ENCODE measurements around the gene INO80D. TPM values are rescaled to one million over a fixed set of nuclear protein-coding genes. Genes with fewer than 3 reads are reported as not detected.
"Not testable (repeated sequence)": the region's sequence is repeated elsewhere in the genome, so short reads cannot be mapped to it uniquely, and the experiment has no call there.

The INO80D gene
- total RNA-seq, 1 donor from 2014 or later: 6.5 TPM

DNA sequence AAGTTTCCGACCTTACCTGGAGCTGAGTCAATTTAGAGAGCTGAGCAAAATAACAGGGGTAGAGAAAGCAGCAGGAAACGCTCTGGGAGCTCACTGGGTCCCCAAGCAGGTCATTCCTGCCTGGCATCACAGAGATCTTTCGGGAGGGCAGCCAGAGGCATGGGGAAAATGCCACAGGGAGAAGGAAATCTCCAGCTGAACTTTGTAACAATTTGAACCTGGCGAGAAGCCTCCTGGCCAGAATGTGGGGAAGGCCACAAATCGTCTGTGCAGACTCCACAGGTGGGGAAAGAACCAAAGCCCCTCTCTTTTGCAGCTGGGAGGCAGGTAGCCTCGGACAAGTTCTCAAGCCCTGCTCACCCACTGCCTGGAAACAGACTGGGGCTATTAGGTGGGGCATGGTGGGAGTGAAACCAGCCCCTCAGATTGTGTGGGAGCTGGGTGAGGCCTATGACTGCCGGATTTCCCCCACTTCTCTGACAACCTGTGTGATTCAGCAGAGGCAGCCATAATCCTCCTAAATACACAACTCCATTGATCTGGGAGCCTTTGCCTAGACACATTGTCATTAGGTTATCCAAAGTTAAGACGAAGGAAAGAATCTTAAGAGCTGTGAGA lies 53.9 kb downstream of the INO80D start:
- DNase-seq (ENCODE audit: low read depth in 2 of 2): no peak

DNA sequence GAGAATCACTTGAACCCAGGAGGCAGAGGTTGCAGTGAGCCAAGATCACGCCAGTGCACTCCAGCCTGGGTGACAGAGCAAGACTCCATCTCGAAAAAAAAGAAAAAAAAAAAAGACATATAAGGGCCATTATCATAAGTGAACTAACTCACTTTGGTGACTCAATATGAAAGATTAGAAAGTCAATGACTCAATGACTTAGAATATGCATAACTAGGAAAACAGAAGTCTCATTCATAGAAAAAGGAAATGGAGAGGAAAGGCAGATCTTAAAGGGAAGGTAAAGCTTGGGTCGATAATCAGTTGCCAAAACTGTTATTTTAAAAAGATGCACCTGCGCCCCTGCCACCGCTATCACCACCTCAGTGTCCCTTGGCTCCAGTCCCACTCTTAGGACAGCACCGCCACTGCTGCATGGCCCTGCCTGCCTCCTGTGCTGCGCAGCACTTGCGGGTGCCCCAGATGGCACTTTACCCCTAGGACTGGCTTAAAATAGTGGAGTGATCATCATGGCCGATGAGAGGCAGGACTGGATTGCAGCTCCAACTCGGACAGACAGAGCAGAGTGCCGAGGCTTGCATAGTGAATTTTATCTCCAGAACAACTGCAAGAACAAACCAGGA lies 54.7 kb downstream of the INO80D start:
- DNase-seq (ENCODE audit: low read depth in 2 of 2): peak in 1 of 2 donors; percentile 10

DNA sequence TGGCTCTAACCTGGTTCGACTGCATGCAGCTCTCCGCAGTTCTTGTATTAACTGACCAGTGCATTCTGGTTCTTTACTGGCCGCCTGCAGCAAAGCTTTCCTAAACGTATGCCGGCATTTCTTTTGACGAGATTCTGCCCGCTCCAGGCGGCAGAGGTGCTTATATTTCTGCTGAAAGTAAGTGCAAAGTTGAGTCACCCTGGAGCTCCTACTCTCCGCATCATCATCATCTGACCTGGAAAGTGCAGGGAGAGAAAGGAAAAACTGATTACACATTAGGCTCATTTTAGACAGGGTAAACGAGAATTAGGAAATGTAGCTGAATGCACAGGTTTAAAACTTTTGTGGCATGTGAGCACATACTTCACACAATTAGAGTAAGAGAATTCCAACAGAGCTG lies 57.9 kb downstream of the INO80D start:
- DNase-seq (ENCODE audit: low read depth in 2 of 2): no peak

DNA sequence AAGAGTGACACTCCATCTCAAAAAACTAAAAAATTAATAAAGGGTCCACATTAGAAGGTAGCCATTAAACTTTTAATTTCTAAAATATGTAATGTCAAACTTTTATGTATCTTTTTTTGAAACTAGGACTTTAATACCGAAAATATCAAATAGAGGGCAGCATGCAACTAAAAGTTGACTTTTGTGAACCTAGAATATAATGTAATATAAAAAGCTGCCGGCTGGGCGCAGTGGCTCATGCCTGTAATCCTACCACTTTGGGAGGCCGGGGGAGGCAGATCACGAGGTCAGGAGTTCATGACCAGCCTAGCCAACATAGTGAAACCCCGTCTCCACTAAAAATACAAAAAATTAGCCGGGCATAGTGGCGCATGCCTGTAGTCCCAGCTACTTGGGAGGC lies 62.8 kb downstream of the INO80D start:
- DNase-seq (ENCODE audit: low read depth in 2 of 2): no peak

DNA sequence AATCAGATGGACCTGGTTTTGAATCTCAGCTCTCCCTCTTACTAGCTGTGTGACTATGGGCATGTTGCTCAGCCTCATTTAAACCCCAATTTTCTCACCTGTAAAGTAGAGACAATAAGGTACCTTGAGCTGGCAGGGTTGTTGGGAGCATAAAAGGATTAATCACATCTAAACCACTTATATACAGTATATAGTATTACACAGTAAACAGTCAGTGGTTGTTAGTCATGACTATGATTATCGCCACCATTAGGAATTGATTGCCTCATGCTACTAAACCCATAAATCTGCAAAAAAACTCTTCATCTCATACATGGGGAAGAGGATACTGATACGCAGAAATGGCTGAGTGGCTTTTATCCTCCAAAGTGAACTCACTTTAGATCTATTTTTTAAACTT lies 65.8 kb downstream of the INO80D start:
- DNase-seq (ENCODE audit: low read depth in 2 of 2): no peak

DNA sequence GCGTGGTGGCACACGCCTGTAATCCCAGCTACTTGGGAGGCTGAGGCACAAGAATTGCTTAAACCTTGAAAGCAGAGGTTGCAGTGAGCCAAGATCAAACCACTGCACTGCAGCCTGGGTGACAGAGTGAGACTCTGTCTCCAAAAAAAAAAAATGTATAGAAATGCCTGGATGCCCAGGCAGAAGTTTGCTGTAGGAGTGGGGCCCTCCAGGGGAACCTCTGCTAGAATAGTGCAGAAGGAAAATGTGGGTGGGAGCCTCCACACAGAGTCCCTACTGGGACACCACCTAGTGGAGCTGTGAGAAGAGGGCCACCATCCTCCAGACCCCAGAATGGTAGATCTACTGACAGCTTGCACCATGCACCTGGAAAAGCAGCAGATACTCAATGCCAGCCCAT lies 70.2 kb downstream of the INO80D start:
- DNase-seq (ENCODE audit: low read depth in 2 of 2): not testable (repeated sequence)

DNA sequence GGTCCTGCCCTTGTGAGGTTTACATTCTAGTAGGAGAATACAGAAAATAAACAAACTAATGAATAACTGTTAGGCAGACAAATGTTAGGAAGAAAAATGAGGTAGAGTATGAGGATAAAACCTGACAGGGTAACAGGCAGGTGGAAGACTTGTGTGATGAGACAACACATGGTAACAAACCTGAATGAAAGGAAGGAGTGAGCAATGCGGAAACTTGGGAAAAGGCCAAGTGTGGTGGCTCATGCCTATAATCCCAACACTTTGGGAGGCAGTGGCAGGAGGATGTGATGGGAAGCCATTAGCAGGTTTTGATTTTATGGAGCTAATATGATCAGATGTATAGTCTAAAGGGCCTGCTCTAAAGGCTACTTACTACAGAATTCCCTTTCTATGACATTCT lies 74.2 kb downstream of the INO80D start:
- peak; percentile 16 to 85 for DNase-seq (ENCODE audit: low read depth in 2 of 2)

DNA sequence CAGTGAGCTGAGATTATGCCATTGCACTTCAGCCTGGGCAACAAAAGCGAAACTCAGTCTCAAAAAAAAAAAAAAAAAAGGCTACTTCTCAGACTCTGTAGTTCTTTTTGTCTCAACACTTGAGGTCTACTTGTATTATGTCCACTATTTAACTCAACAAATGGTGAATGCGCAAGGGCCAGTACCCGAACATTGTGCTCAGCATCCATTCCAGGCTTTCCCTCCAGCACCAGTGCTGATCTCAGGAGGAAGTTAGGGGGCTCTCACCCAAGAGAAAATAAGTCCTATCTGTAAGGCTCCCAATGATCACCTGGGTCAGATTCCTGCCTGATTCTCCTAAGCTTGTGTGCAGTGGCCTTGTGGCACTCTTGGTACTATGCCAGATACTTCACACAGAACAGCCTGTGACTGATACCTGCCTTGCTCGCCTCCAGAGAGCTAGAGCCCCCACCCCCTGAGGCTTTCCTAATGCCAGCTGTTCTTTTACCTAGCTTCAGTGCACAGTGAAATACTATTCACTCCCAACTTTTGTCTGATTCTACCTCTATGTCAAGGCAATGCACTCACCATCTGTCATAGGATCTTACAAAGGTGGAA lies 74.9 kb downstream of the INO80D start:
- no peak for DNase-seq (ENCODE audit: low read depth in 2 of 2)

DNA sequence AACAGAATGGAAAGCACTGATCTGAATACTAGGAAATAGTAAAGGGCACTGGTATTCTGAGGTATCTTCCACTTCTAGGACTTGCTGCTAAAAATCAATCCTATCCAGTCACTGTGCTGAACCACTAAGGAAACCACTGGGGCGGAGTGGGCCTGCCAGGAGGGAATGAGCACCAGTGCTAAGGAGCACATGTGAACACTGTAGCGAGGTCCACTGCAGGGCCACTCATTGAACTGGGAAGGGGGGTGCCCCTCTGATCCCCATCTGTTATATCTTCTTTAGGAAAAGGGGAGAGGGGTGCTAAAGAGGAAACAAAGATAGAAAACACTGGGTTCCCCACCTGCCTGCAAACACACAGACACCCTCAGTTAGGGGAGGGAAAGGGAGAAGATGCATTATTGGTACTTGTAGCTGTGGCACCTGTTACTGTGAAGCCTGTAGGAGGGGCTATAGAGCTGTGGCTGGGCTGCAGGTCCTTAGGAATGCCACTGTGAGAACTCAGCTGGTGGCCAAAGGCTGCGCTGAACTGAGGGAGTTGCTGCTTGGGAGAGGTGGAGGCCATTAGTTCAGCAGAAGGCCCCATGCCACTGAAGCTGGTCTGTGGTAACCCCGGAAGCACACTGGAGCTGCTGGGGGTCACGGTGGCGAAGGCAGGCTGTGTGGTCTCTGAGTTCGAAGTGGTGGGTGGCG lies 81.8 kb downstream of the INO80D start:
- DNase-seq (ENCODE audit: low read depth in 2 of 2): peak; percentile 28 to 36

DNA sequence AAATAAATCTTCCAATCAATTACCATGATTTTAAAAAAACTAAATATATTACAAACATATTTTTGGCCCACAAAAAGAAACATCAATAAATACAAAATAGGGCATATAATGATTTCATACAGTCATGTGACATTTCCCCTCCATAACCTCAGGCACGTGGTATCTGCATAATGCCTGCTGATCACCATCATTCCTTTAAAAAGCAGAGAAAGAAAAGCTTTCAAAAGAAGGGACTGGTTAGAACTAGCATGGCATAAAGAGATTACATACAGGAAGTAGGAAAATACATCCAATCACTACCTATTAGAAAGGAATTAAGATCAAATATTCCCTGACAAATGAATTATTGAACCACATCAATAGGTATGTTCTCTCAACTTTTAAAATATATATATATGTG lies 83.5 kb downstream of the INO80D start:
- no peak for DNase-seq (ENCODE audit: low read depth in 2 of 2)

DNA sequence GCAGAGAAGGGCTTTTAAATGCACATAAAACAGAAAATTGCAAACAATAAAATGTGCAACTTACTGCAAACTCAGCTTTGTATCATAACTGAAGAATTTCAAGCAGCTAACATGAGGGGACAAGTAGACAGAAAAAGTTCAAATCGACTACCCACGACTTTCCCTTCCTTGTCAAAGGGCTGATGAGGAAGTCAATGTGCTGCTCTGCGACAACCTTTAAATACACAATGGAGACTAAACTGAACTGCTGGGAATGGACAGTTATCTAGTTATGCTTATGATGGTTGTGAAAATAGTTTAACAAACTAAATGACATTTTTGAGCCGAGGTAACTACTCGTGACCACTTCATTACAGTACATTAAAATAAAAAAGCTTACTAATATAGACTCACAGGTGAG lies 84.1 kb downstream of the INO80D start:
- DNase-seq (ENCODE audit: low read depth in 2 of 2): no peak

DNA sequence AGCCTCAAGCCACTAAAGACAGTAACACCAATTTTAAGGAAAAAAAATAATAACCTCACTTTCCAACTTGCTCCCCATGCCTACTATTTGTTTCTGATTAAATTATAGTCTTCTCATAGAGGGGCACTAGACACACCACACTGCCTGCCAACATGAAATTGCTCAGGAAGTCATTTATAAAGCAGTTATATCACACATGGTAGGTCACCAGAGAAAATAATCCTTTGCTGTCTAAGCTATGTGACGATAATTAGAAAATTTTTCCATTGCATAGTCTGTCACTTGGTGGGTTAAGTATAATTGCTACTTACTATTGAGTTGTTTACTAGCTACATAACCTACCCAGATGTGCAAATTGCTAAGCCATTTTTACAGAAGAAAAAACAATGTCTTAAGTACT lies 85.2 kb downstream of the INO80D start:
- DNase-seq (ENCODE audit: low read depth in 2 of 2): peak in 1 of 2 donors; percentile 31

DNA sequence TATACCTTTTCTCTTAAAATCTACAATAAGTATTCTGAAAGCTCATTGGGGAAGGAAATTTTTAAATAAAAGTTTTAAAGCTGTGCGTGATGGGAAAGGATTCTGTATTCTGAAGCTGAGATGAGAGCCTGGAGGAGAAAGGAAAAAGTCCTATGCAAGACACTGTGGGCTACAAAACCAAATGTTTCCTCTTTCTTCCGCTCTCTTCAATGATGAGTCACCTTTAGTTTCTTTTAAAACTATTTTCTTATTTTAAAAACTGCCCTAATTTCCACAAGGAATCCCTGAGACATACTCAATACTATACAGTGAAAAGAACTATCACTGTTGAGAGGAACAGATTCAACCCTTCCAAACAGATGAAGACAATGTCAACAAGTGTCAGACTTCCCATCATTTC lies 87.4 kb downstream of the INO80D start:
- peak in 1 of 2 donors; percentile 17 for DNase-seq (ENCODE audit: low read depth in 2 of 2)

DNA sequence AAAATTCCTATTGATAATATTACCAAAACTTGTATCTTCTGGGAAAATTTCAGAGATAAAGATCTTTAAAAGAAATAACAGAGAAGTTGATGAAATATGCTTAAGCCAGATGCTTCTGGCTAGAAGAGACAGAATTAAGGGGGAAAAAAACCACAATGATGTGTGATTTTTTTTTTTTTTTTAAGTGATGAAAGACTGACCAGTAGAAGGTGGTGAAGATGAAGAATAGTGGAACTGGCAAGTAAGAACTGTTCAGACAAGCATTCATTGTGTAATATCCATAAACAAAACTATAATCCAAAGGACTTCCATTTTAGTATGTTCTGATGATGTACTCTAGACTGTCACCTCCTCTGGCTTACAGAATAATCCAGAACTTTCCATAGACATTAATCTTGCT lies 89.8 kb downstream of the INO80D start:
- no peak for DNase-seq (ENCODE audit: low read depth in 2 of 2)

DNA sequence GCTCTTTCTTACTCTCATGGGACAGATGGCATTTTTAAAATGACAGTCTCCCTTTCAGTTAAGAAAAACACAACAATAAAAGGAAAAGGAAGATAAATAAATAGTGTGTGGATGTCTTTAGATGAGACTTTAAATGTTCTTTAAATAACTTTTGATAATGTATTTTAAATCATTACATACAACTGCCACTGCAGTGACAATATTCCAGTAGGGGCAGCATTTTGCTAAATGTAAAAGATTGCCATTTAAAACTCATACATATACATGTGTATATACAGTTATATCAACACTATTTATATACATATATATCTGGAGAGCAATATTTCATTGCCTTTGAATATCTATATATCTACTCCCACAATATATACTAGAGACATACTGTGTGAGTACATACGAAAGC lies 90.7 kb downstream of the INO80D start:
- DNase-seq (ENCODE audit: low read depth in 2 of 2): no peak

DNA sequence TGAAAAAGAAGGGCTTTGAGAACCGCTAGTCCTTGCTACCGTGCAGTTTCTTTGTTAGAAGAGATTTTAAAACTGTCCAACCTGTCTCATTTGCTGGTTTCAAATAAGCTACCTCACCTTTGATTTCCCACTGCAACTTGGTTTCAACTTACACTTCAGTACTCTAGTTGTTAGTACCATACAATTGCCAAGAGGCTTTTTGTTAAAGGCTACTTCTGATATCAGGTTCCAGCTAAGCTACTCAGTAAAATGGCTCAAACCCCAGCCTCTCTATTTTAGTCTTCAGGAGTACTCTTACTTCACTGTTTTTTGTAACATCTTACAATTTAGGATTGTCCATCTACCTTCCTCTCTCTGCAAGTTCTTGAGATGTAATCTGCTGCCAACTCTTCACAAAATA lies 91.6 kb downstream of the INO80D start:
- DNase-seq (ENCODE audit: low read depth in 2 of 2): no peak

DNA sequence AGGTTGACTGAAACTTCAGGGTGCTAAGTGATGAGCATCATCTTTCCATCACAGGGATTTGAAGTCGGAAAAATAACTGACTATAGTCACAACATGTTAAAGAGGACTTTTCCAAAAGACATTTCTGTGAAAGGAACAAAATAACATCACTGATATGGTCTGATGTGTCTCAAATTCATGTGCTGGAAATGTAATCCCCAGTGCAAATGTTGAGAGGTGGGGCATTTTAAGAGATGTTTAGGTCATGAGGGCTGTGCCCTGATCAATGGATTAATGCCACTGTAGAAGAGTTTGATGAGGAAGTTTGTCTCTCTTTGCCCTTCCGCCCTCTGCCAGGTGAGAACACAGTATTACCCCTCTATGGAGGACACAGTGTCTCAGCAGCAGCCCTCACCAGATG lies 95.9 kb downstream of the INO80D start:
- DNase-seq (ENCODE audit: low read depth in 2 of 2): no peak

DNA sequence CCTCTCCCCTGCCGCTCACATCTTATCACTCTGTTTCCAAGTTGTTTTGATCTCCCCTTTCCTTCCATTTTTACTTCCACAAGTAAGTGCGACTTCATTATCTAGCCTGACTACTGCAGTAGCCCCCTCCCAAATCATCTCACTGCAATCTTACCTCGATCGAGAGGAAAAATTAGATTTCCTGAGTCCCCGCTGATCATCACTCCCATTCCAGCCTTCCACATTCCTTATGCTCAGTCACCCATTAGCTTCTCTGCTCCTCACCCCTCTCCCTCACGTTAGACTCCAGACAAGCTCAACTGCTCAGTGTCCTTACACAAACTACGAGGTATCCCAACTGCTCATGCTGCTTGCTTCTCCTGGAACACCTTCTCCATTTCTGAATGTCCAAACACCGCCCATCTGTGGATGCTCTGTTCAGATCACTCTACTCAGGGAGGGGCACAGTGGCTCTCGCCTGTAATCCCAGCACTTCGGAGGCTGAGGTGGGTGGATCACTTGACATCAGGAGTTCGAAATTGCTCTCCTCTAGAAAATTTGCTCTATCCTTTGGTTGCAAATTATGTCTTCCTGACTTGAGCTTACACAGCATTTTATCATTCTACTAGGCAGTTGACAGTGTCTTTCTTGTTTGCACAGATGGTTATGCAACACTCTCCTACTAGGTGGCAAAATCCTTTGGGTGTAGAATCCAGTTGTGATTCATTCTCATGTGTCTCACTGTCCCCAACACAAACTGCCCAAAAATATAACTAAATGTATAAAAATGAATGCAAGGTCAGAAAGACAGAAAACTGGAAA lies 96.5 kb downstream of the INO80D start:
- no peak for DNase-seq (ENCODE audit: low read depth in 2 of 2)

DNA sequence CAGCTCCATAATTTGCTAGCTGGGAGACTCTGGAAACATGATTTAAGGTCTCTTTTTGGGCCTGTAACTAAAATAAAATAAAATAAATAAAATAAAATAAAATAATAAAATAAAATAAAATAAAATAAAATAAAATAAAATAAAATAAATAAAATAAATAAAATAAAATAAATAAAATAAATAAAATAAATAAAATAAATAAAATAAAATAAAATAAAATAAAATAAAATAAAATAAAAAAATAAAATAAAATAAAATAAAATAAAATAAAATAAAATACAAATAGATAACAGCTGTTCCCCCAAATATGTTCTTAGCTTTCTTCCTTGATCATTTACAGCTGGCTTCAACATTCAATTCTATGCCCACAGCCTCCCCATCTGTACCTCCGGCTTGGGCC lies 97.3 kb downstream of the INO80D start:
- DNase-seq (ENCODE audit: low read depth in 2 of 2): not testable (repeated sequence)

DNA sequence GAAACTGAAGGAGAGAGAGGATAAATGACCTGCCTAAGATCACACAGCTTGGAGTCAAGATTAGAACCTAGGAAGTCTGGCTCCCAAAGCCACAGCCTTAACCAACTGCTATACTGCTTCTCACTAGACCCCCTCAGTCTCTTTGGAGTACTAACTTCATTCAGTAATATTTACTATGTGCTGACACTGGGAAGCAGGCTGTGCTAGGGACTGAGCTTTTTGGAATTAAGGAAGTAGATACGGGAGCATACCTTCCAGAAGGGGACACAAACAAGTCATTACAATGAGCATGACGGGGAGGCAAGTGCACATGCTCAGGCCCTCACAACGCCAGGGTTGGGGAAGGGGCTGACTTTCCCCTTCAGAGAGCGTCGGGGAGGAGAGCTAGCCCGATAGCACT lies 97.7 kb downstream of the INO80D start:
- no peak for DNase-seq (ENCODE audit: low read depth in 2 of 2)

DNA sequence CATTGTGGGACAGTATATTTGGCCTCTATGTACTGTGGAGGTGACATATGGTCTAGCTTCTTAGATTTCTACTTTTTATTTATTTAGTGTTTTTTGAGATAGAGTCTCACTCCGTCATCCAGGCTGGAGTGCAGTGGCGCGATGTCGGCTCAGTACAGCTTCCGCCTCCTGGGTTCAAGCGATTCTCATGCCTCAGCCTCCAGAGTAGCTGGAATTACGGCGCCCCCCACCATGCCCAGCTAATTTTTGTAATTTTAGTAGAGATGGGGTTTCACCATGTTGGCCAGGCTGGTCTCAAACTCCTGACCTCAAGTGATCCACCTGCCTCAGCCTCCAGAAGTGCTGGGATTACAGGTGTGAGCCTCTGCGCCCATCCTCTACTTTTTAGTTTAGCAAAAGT lies 99.6 kb downstream of the INO80D start:
- DNase-seq (ENCODE audit: low read depth in 2 of 2): not testable (repeated sequence)

DNA sequence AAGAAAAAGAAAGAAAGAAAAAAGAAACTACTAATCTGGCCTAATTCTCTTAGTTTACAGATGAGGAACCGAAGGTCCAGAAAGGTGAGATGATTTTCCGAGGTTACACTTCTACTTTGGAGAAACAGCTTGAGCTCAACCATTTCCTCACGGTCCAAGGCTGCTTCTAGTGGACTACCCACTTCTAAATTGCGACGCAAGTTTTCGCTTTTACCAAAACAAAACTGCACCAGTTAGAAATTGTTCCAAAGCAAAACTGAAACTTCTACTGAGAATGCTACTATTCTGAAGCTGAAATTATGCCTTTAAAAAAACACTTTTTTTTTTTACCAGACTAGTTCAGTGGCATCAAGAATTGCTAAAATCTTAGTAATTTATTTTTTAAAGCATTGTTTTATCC lies 101.6 kb downstream of the INO80D start:
- no peak for DNase-seq (ENCODE audit: low read depth in 2 of 2)

Data from lung microvascular endothelial cell (primary cell).